Endothelial cell (in vitro differentiated cells): ENCODE data around the gene ANKRD63. TPM values are rescaled to one million over a fixed set of nuclear protein-coding genes. Genes with fewer than 3 reads are reported as not detected.
A peak's percentile ranks its signal among the peaks of the same experiment; 100 is the strongest.

Source experiments
- DNase-seq: peaks from one replicate; pipeline ENCODE4 v3.0.0; 2021; ENCODE audit warnings: low spot score
- H3K27ac Mint-ChIP-seq: one replicate; pipeline ENCODE4 v1.8.0; 2021; ENCODE audit warnings: mixed read lengths, inconsistent platforms; ENCODE audit not compliant: unreplicated experiment
- H3K27me3 Mint-ChIP-seq: one replicate; pipeline ENCODE4 v1.8.0; 2021; ENCODE audit warnings: mild to moderate bottlenecking, moderate library complexity, mixed read lengths, inconsistent platforms; ENCODE audit not compliant: unreplicated experiment
- H3K36me3 Mint-ChIP-seq: one replicate; pipeline ENCODE4 v1.8.0; 2021; ENCODE audit warnings: mild to moderate bottlenecking, low read depth, mixed read lengths, inconsistent platforms; ENCODE audit not compliant: unreplicated experiment
- H3K4me1 Mint-ChIP-seq: one replicate; pipeline ENCODE4 v1.8.0; 2021; ENCODE audit warnings: mild to moderate bottlenecking, mixed read lengths, inconsistent platforms; ENCODE audit not compliant: unreplicated experiment
- H3K4me3 Mint-ChIP-seq: one replicate; pipeline ENCODE4 v1.8.0; 2021; ENCODE audit warnings: mild to moderate bottlenecking, mixed read lengths, inconsistent platforms; ENCODE audit not compliant: unreplicated experiment
- H3K9me3 Mint-ChIP-seq: one replicate; pipeline ENCODE4 v1.8.0; 2021; ENCODE audit warnings: mixed read lengths, inconsistent platforms; ENCODE audit not compliant: unreplicated experiment
- total RNA-seq: library from RNA; stranded (reverse); fragmentation: NEBNext Ultra II Directional; extraction: Animal tissue kit (Norgen Biotek cat#: 25700); gene quantifications from one replicate; pipeline ENCODE4 v1.2.1, GENCODE V29; 2021; ENCODE audit not compliant: unreplicated experiment
- TF ChIP-seq, protein P1 (sequence below): fragments of 200-600 bp; sonication (generic); IDR thresholded peaks from one replicate; pipeline ENCODE4 v1.5.0; 2021; ENCODE audit warnings: antibody characterized with exemption; ENCODE audit not compliant: unreplicated experiment

ANKRD63 gene
- total RNA-seq, 1 donor from 2014 or later = not detected

GRCh38 chr15:40240619-40241221 lies 42.1 kb downstream of the ANKRD63 start:
- Mint-ChIP-seq H3K9me3 (no peaks in the 10 kb centered on the region), H3K27me3 (peaks cover 12% of the 10 kb centered on the region), H3K4me1 (peaks cover 15% of the 10 kb centered on the region), H3K36me3 (no peaks in the 10 kb centered on the region), H3K4me3 (no peak overlapping the region), H3K27ac (no peak overlapping the region)
- TF ChIP-seq, protein P1, sequence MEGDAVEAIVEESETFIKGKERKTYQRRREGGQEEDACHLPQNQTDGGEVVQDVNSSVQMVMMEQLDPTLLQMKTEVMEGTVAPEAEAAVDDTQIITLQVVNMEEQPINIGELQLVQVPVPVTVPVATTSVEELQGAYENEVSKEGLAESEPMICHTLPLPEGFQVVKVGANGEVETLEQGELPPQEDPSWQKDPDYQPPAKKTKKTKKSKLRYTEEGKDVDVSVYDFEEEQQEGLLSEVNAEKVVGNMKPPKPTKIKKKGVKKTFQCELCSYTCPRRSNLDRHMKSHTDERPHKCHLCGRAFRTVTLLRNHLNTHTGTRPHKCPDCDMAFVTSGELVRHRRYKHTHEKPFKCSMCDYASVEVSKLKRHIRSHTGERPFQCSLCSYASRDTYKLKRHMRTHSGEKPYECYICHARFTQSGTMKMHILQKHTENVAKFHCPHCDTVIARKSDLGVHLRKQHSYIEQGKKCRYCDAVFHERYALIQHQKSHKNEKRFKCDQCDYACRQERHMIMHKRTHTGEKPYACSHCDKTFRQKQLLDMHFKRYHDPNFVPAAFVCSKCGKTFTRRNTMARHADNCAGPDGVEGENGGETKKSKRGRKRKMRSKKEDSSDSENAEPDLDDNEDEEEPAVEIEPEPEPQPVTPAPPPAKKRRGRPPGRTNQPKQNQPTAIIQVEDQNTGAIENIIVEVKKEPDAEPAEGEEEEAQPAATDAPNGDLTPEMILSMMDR = no peak
- no peak for DNase-seq

DNA sequence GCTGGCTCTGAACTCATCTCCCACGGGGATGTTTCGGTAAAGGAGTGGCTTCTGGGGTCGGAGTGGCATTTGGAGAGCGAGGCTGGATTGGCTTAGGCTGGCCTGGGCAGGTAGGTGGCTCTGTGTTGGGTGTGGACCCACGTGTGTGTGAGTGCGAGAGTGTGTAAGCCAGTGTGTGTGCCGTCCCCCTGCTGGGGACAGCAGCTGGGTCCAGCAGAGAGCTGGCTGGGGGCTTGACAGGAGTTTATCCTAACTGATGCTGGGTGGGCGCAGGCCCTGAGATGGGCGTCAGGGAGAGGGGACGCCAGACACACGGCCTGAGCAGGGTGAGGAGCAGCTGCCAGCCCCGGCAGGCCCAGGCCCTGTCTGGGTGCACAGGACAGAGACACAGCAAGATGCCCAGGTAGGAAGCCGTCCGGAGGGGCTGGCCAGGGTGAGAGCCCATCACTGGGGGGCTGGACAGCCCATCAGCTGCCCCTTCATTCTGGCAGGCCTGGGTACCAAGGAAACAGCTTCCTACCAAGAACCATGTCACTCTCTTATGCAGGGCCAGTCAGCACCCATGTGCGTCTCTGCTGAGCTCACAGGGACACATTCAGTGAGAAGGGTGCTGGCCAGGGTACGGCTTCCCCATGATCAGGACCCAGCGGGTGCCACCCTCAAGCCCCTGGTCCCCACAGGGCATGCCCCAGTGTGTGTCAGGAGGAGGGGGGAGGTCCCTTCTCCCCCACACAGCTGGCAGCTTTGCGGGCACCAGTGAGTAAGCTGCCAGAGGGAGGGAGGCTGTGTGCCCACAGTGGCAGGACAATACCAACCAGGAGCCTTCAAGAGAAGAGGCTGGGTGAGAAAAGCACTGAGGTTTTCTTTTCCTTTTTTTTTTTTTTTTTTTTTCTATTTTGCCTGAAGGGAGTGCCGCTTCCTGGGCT lies 42.9 kb downstream of the ANKRD63 start:
- no peak for DNase-seq
- TF ChIP-seq, protein P1 = no peak
- H3K27ac Mint-ChIP-seq = no peak overlapping the region
- H3K9me3 Mint-ChIP-seq = no peaks in the 10 kb centered on the region
- H3K27me3 Mint-ChIP-seq = peaks cover 12% of the 10 kb centered on the region
- H3K36me3 Mint-ChIP-seq = no peaks in the 10 kb centered on the region
- H3K4me3 Mint-ChIP-seq = no peak overlapping the region
- peaks cover 15% of the 10 kb centered on the region for H3K4me1 Mint-ChIP-seq

- Mint-ChIP-seq H3K4me1 (peaks cover 15% of the 10 kb centered on the region), H3K4me3 (no peak overlapping the region), H3K27ac (no peak overlapping the region)
These were observed 43.5 kb downstream of the ANKRD63 start for GRCh38 chr15:40239404-40239692.

GRCh38 chr15:40238532-40239403 lies 44.1 kb downstream of the ANKRD63 start, which contains the start of gene PAK6:
TSS of gene PAK6 (plus strand) at chr15:40239063. CDS start at chr15:40264786, 25,723 bp downstream.
- H3K4me3 Mint-ChIP-seq = peak within 1 kb of the TSS; percentile 68
- H3K36me3 Mint-ChIP-seq = no peaks in the 10 kb centered on the region

More at GRCh38 chr15:40239404-40239692, 43.5 kb downstream of the ANKRD63 start:
- TF ChIP-seq, protein P1 = no peak
- Mint-ChIP-seq H3K36me3 (no peaks in the 10 kb centered on the region), H3K27me3 (peaks cover 12% of the 10 kb centered on the region), H3K9me3 (no peaks in the 10 kb centered on the region)
- DNase-seq = no peak

More at GRCh38 chr15:40238532-40239403, 44.1 kb downstream of the ANKRD63 start, which contains the start of gene PAK6:
- no peaks in the 10 kb centered on the region for H3K9me3 Mint-ChIP-seq
- TF ChIP-seq, protein P1 = no peak
- H3K27ac Mint-ChIP-seq = peak within 1 kb of the TSS; percentile 82
- H3K4me1 Mint-ChIP-seq = peaks cover 15% of the 10 kb centered on the region
- peak; percentile 39 for DNase-seq
- H3K27me3 Mint-ChIP-seq = peaks cover 12% of the 10 kb centered on the region
